ENCODE data around the gene CLTCL1. TPM values are rescaled to one million over a fixed set of nuclear protein-coding genes. Genes with fewer than 3 reads are reported as not detected.

Gene CLTCL1
- total RNA-seq, 4 donors from 2014 or later = 111 to 311 (median 215) TPM

DNA sequence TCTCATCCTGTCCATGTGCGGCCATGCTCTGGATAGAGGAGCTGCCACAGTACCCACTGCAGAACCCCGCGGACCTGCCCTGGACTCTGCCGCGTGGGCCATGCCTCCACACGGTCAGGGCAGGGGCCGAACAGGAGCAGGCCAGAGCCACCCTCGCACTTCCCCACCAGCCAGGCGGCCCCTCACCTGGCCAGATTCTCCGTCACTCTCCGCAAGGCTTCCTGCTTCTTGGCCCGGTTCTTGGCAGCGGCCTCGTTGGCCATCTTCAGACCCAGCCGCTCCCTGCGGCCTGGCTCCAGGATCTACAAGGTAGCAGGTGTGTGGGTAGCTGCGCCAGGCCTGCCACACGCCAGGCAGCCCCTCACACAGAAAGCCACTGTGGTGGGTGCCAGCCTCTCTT lies 156.6 kb downstream of the CLTCL1 start:
- Histone ChIP-seq H3K9me3 (no peaks in the 10 kb centered on the region), H3K27me3 (no peaks in the 10 kb centered on the region), H3K36me3 (peaks cover 0 to 58% of the 10 kb centered on the region in 2 donors), H3K27ac (peak overlapping the region in 2 of 4 donors; percentile 37 to 75), H3K4me1 (peaks cover 0 to 3% of the 10 kb centered on the region in 2 donors), H3K4me3 (no peak overlapping the region)
- in situ Hi-C loops (cut with MboI; ENCODE audit: low sequenced_read_pairs in 4 of 4) (loop anchor here in 1 of 4 donors (25.0 kb wide), 1 partner anchor 502 kb away; no protein-coding TSS in a partner anchor), intact Hi-C loops (cut with DNase I; ENCODE audit: low total_unique reads) (no loop called here)
- DNase-seq (no peak), ATAC-seq (no peak)
- TF ChIP-seq CTCF (IDR thresholded peaks at IDR 0.05 in 4 of 5, conservative IDR thresholded peaks at IDR 0.05 in 1 of 5) (no peak), POLR2A (IDR thresholded peaks at IDR 0.05) (no peak)

DNA sequence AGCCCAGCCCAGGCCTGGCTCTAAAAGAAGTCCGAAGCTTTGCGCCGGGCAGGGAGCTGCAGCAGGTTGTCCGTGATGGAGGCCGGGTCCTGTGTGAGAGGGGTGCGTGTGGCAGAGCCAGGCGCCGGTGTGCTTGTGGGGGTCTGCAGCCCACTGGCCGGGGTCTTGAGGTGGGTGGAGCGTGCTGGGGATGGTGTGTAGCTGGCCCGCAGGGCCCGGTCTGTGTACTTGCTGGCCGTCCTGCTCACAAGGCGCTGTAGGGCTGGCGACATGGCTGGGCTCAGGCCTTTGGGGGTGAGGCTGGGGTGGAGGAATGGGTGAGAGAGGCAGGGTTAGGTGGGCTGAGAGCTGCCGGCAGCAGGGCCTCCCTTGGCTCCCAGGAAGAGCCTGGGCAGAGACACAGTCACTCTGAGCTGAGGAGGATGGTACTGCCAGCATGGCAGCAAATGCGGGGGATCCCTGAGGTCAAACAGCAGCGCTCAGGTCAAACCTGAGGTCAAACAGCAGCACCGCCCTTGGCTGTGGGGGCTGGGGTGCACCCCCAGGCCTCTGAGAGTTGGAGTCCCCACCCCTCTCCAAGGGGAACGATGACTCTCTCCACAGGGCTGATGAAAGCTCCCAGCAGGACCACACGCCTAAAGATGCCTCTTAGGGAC lies 157.2 kb downstream of the CLTCL1 start:
- Histone ChIP-seq H3K27ac (no peak overlapping the region), H3K4me3 (no peak overlapping the region), H3K9me3 (no peaks in the 10 kb centered on the region), H3K27me3 (no peaks in the 10 kb centered on the region), H3K4me1 (peaks cover 0 to 3% of the 10 kb centered on the region in 2 donors), H3K36me3 (peaks cover 0 to 52% of the 10 kb centered on the region in 2 donors)
- in situ Hi-C loops (cut with MboI; ENCODE audit: low sequenced_read_pairs in 4 of 4) (loop anchor here in 1 of 4 donors (25.0 kb wide), 1 partner anchor 503 kb away; no protein-coding TSS in a partner anchor), intact Hi-C loops (cut with DNase I; ENCODE audit: low total_unique reads) (no loop called here)
- TF ChIP-seq POLR2A (IDR thresholded peaks at IDR 0.05) = no peak
- no peak for TF ChIP-seq CTCF (IDR thresholded peaks at IDR 0.05 in 4 of 5, conservative IDR thresholded peaks at IDR 0.05 in 1 of 5)
- ATAC-seq = no peak
- DNase-seq = no peak

GRCh38 chr22:19133561-19133960 lies 158.0 kb downstream of the CLTCL1 start:
- ATAC-seq (no peak), DNase-seq (no peak)
- Histone ChIP-seq H3K27me3 (no peaks in the 10 kb centered on the region), H3K9me3 (no peaks in the 10 kb centered on the region), H3K36me3 (peaks cover 0 to 45% of the 10 kb centered on the region in 2 donors), H3K4me3 (no peak overlapping the region), H3K4me1 (peaks cover 0 to 3% of the 10 kb centered on the region in 2 donors), H3K27ac (no peak overlapping the region)
- intact Hi-C loops (cut with DNase I; ENCODE audit: low total_unique reads) (no loop called here), in situ Hi-C loops (cut with MboI; ENCODE audit: low sequenced_read_pairs in 4 of 4) (loop anchor here in 1 of 4 donors (25.0 kb wide), 1 partner anchor 504 kb away; no protein-coding TSS in a partner anchor)
- TF ChIP-seq POLR2A (IDR thresholded peaks at IDR 0.05) = no peak
- TF ChIP-seq CTCF (IDR thresholded peaks at IDR 0.05 in 4 of 5, conservative IDR thresholded peaks at IDR 0.05 in 1 of 5) = no peak

DNA sequence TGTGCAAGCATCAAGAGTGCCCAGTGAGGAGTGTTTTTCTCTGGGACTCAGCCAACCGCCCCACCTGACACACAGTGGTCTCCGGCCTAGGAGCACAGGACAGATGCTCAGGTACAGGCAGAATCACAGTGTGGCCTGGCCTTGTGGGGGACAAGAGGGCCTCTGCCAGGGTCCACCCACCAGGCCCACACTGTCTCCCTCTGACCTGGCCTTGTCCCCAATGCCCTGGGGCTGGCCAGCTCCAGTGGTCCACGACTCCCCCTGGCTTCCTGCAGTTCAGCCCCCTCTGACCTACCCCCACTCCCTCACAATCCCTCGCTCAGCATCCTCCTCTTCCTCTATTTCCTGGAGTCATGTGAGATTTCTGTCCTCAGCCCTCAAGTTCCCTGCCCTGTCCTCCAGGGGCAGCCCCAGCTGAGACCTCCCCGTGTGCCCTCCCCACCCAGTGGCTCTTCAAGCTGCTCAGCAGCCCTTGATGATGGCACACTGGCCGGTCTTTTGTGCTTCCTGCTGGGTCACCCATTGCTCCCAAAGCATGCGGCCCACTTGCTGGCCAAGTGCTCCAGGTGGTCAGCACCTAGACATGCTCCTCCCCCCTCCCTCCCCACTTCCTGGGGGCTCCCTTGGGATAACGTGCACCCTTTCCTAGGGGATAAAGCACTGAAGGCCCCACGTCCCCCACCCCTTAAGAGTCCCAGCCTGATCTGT lies 158.7 kb downstream of the CLTCL1 start:
- H3K9me3 ChIP-seq = no peaks in the 10 kb centered on the region
- peaks cover 0 to 3% of the 10 kb centered on the region in 2 donors for H3K4me1 ChIP-seq
- H3K27me3 ChIP-seq = no peaks in the 10 kb centered on the region
- ATAC-seq (no peak), DNase-seq (no peak)
- no peak overlapping the region for H3K27ac ChIP-seq
- in situ Hi-C loops (cut with MboI; ENCODE audit: low sequenced_read_pairs in 4 of 4) = loop anchor here in 1 of 4 donors (25.0 kb wide), 1 partner anchor 504 kb away; no protein-coding TSS in a partner anchor
- TF ChIP-seq CTCF (IDR thresholded peaks at IDR 0.05 in 4 of 5, conservative IDR thresholded peaks at IDR 0.05 in 1 of 5) (no peak), POLR2A (IDR thresholded peaks at IDR 0.05) (no peak)
- H3K4me3 ChIP-seq = no peak overlapping the region
- peaks cover 0 to 38% of the 10 kb centered on the region in 2 donors for H3K36me3 ChIP-seq
- intact Hi-C loops (cut with DNase I; ENCODE audit: low total_unique reads) = no loop called here

Measured in gastrocnemius medialis (tissue), 4 donors.